PFSK-1 (cell line): ENCODE data around the gene F12.

Source experiments
- FOXP2 ChIP-seq: optimal IDR thresholded peaks from 2 replicates; pipeline ENCODE3; 2011; ENCODE audit warnings: borderline replicate concordance, control low read depth, inconsistent platforms; ENCODE audit not compliant: insufficient read depth; ENCODE audit errors: extremely low read length, extremely low read depth
- POLR2AphosphoS5 ChIP-seq: IDR thresholded peaks from 2 replicates; pipeline ENCODE4 v1.6.1; 2012; ENCODE audit warnings: low read depth, mild to moderate bottlenecking, control low read depth, low read length, moderate library complexity
- SIN3A ChIP-seq: IDR thresholded peaks from 2 replicates; pipeline ENCODE4 v1.6.1; 2012; ENCODE audit warnings: mild to moderate bottlenecking, low read length, moderate library complexity, borderline replicate concordance; ENCODE audit not compliant: insufficient read depth
- TAF1 ChIP-seq: IDR thresholded peaks from 2 replicates; pipeline ENCODE4 v1.6.1; 2012; ENCODE audit warnings: low read length, control low read depth, borderline replicate concordance; ENCODE audit not compliant: insufficient read depth
- TF ChIP-seq, protein P1 (sequence below), 2 experiments: IDR thresholded peaks; 2 replicates each; pipeline versions ENCODE4 v1.6.1 to v1.8.0; 2011 to 2012; ENCODE audit warnings: low read depth in 2 of 2, low read length in 2 of 2, control low read depth in 1 of 2, inconsistent platforms in 1 of 2, mild to moderate bottlenecking in 1 of 2, moderate library complexity in 1 of 2; ENCODE audit not compliant: insufficient read depth in 1 of 2

Gene F12

DNA sequence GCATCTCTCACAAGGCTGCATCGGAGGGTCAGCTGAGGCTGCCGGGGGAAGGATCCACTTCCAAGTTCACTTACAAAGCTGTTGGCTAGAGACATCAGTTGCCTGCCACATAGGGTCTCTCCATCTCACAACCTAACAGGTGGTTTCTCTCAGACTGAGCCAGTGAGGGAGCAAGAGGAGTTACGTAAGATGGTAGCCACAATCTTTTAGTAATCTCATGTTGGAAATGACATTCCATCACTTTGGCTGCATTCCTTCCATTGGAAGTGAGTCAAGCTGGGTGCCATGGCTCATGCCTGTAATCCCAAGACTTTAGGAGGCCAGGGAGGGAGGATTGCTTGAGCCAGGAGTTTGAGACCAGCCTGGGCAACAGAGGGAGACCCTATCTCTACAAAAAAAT is 9.7 kb upstream of the F12 start:
- TF ChIP-seq SIN3A (no peak), TAF1 (no peak), POLR2AphosphoS5 (no peak), FOXP2 (no peak)
- TF ChIP-seq, protein P1, sequence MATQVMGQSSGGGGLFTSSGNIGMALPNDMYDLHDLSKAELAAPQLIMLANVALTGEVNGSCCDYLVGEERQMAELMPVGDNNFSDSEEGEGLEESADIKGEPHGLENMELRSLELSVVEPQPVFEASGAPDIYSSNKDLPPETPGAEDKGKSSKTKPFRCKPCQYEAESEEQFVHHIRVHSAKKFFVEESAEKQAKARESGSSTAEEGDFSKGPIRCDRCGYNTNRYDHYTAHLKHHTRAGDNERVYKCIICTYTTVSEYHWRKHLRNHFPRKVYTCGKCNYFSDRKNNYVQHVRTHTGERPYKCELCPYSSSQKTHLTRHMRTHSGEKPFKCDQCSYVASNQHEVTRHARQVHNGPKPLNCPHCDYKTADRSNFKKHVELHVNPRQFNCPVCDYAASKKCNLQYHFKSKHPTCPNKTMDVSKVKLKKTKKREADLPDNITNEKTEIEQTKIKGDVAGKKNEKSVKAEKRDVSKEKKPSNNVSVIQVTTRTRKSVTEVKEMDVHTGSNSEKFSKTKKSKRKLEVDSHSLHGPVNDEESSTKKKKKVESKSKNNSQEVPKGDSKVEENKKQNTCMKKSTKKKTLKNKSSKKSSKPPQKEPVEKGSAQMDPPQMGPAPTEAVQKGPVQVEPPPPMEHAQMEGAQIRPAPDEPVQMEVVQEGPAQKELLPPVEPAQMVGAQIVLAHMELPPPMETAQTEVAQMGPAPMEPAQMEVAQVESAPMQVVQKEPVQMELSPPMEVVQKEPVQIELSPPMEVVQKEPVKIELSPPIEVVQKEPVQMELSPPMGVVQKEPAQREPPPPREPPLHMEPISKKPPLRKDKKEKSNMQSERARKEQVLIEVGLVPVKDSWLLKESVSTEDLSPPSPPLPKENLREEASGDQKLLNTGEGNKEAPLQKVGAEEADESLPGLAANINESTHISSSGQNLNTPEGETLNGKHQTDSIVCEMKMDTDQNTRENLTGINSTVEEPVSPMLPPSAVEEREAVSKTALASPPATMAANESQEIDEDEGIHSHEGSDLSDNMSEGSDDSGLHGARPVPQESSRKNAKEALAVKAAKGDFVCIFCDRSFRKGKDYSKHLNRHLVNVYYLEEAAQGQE (IDR thresholded peaks at IDR 0.05; ENCODE audit: insufficient read depth in 1 of 2, low read depth in 2 of 2, low read length in 2 of 2): no peak

DNA sequence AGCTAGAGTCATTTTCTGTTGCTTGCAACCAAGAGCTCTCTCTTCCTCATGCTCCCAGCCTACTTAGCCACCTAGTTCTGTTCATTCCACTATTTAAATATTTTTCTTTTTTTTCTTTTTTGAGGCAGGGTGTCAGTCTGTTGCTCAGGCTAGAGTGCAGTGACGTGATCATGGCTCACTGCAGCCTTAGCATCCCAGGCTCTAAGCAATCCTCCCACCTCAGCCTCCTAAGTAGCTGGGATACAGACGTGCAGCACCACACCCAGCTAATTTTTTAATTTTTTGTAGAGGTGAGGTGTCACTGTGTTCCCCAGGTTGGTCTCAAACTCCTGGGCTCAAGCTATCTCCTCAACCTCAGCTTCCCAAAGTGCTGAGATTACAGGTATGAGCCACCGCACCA is 5.1 kb upstream of the F12 start:
- no peak for TF ChIP-seq FOXP2
- TF ChIP-seq SIN3A: no peak
- TF ChIP-seq TAF1: no peak
- TF ChIP-seq POLR2AphosphoS5: no peak
- TF ChIP-seq, protein P1 (IDR thresholded peaks at IDR 0.05; ENCODE audit: insufficient read depth in 1 of 2, low read depth in 2 of 2, low read length in 2 of 2): no peak

DNA sequence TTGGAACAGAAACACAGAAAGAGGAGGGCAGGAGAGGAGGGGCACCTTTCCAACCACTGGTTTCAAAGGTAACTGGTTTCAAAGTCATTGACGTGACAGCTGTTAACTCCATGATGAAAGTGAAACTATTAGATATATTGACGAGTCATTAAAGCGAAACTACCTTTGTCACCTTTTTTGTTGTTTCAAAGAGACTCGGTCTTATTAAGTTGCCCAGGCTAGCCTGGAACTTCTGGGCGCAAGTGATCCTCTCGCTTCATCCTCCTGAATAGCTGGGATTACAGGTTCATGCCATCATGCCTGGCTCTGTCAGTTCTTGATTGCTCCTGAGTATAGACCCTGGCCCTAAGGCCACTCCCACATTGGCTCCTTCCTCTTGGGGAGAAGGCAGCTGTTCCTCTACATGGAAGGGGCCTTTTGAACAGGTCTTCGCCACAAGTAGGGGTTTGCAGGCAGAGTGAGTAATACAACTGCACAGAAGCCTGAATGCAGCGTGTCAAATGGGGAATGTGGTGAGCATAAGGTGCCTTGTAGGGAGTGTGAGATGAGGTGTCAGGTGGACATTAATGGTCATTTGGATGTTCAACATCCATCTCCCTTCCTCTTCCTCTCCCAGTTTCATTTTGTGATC is 3.4 kb upstream of the F12 start:
- TF ChIP-seq TAF1 (no peak), SIN3A (no peak), FOXP2 (no peak), POLR2AphosphoS5 (no peak)
- TF ChIP-seq, protein P1 (IDR thresholded peaks at IDR 0.05; ENCODE audit: insufficient read depth in 1 of 2, low read depth in 2 of 2, low read length in 2 of 2): no peak

DNA sequence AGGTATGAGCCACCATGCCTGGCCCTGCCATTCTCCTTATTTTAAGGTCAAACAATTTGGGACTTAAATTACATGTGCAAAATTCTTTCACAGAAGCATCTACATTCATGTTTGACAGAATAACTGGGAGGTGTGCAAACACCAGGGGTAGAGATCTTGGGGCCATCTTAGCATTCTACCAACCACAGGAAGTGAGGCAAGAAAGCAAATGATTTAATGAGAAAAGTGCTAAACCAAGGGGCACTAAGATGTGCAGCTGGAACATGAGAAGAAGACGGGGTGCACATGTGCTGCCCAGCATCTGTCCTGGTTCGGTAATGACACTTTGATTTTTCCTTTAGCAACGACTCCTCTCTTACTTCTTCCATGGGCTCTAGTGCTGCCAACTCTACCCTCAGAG is 1.2 kb upstream of the F12 start:
- TF ChIP-seq POLR2AphosphoS5 (no peak), TAF1 (no peak), FOXP2 (no peak), SIN3A (no peak)
- TF ChIP-seq, protein P1 (IDR thresholded peaks at IDR 0.05; ENCODE audit: insufficient read depth in 1 of 2, low read depth in 2 of 2, low read length in 2 of 2): no peak

DNA sequence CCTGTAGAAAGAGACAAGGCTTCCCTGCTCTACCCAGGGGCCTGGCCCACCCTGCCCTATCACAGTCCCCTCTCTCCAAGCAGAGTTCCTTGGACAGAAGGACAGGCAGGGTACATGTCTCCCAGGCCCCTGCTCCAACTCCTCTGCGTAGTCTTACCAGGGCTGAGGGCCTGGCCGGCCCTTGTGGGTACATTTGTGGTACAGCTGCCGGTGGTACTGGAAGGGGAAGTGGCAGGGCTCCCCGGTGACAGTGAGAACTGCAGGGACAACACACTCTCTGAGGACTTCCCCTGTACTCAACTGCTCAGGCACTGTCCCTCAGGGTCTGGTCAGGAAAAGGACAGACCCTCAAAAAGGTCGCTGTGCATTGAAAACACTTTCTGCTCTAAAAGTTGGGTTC is 3.6 kb downstream of the F12 start:
- TF ChIP-seq POLR2AphosphoS5 (no peak), FOXP2 (no peak), TAF1 (no peak)
- TF ChIP-seq, protein P1 (IDR thresholded peaks at IDR 0.05; ENCODE audit: insufficient read depth in 1 of 2, low read depth in 2 of 2, low read length in 2 of 2): no peak
